Stomach smooth muscle (tissue), 2 donors: Measurements from ENCODE around the gene HNRNPA1.
A peak's percentile ranks its signal among the peaks of the same experiment; 100 is the strongest.

Experiments
- H3K27ac ChIP-seq: one replicate; pipeline ENCODE4 v1.7.0; 2013; ENCODE audit warnings: mild to moderate bottlenecking, low read length, inconsistent platforms
- H3K27me3 ChIP-seq, 2 donors: one replicate each; pipeline ENCODE4 v1.7.0; 2013; ENCODE audit warnings: low read length in 2 of 2; ENCODE audit not compliant: insufficient read depth in 2 of 2, control insufficient read depth in 1 of 2
- H3K36me3 ChIP-seq, 2 donors: one replicate each; pipeline ENCODE4 v1.7.0; 2013; ENCODE audit warnings: low read length in 2 of 2; ENCODE audit not compliant: control insufficient read depth in 2 of 2, insufficient read depth in 2 of 2
- H3K4me1 ChIP-seq: one replicate; pipeline ENCODE4 v1.7.0; 2013; ENCODE audit warnings: low read length; ENCODE audit not compliant: control insufficient read depth, insufficient read depth
- H3K4me3 ChIP-seq, 2 donors: one replicate each; pipeline ENCODE4 v1.7.0; 2013; ENCODE audit warnings: low read length in 2 of 2
- H3K9ac ChIP-seq, 2 donors: one replicate each; pipeline ENCODE4 v1.7.0; 2013; ENCODE audit warnings: low read length in 2 of 2, mild to moderate bottlenecking in 1 of 2
- H3K9me3 ChIP-seq, 2 donors: one replicate each; pipeline ENCODE4 v1.7.0; 2013; ENCODE audit warnings: low read length in 2 of 2; ENCODE audit not compliant: control insufficient read depth in 2 of 2
- donor health status: healthy.
- donor health status: Pancreatic carcinoma.

The HNRNPA1 gene

DNA sequence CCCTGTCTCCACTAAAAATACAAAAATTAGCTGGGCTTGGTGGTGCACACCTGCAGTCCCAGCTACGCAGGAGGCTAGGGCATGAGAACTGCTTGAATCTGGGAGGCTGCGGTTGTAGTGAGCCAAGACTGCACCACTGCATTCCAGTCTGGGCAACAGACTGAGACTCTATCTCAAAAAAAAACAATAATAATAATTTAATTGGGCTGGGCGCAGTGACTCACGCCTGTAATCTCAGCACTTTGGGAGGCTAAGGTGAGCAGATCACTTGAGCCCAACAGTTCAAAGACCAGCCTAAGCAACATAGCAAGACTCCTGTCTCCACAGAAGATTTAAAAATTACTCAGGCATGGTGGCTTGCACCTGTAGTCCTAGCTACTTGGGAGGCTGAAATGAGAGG lies 27.3 kb upstream of the HNRNPA1 start:
- no peak overlapping the region for H3K4me3 ChIP-seq
- H3K27ac ChIP-seq = no peak overlapping the region
- no peak overlapping the region for H3K9ac ChIP-seq
- H3K27me3 ChIP-seq = no peaks in the 10 kb centered on the region
- peaks cover 8 to 27% of the 10 kb centered on the region in 2 donors for H3K36me3 ChIP-seq
- H3K4me1 ChIP-seq = no peaks in the 10 kb centered on the region
- no peaks in the 10 kb centered on the region for H3K9me3 ChIP-seq

- Histone ChIP-seq H3K9ac (peak overlapping the region in 1 of 2 donors; percentile 20), H3K4me1 (peaks cover 19% of the 10 kb centered on the region), H3K27me3 (no peaks in the 10 kb centered on the region), H3K27ac (no peak overlapping the region), H3K9me3 (no peaks in the 10 kb centered on the region), H3K36me3 (peaks cover 5 to 22% of the 10 kb centered on the region in 2 donors), H3K4me3 (no peak overlapping the region)
Measured at GRCh38 chr12:54257332-54257731, 23.2 kb upstream of the HNRNPA1 start.

- peaks cover 19% of the 10 kb centered on the region for H3K4me1 ChIP-seq
- H3K9ac ChIP-seq = no peak overlapping the region
- no peaks in the 10 kb centered on the region for H3K27me3 ChIP-seq
- H3K36me3 ChIP-seq = peaks cover 3 to 22% of the 10 kb centered on the region in 2 donors
- no peak overlapping the region for H3K27ac ChIP-seq
- no peaks in the 10 kb centered on the region for H3K9me3 ChIP-seq
- H3K4me3 ChIP-seq = no peak overlapping the region
Measured at GRCh38 chr12:54258201-54258681, 22.3 kb upstream of the HNRNPA1 start.

DNA sequence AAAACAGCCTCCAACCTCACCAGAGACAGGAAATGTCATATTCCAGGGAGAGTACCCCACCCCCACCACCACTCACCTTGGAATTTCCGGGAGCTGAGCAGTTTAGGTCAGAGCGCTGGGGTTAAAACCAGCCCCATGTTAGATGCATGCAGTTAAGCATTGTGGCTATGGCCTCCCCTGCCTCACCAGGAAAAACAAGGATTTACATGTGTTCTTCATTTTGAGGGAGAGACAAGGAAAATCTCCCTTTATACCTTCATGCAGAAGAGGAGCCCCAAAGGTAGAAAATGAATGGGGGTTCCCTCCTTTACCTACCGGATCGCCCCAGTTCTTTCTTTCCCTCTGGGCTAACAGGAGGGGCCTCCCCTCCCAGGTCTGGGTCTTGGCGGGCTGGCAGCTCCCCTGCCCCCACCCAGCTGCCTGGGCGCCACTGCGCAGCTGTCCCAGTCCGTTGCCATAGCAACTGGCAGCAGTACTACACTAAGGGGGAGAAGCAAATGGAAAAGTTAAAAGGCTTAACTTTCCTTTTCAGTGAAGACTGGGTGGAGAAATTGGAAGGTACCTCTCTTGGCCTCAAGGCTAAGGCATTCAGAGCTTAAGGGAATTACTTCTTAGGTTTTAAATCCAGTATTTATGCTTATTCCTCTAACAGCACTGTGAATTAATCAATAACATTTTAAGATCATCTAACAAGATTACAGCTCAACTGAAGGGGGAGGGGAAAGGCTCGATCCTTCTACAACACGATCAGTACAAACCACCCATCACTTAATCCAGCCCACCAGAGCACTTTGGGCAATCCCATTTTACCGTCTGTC lies 21.1 kb upstream of the HNRNPA1 start:
- H3K4me1 ChIP-seq = peaks cover 19% of the 10 kb centered on the region
- H3K9me3 ChIP-seq = no peaks in the 10 kb centered on the region
- peak overlapping the region; percentile 67 to 68 for H3K9ac ChIP-seq
- peaks cover 2 to 22% of the 10 kb centered on the region in 2 donors for H3K36me3 ChIP-seq
- H3K27ac ChIP-seq = peak overlapping the region; percentile 58
- peak overlapping the region; percentile 70 to 75 for H3K4me3 ChIP-seq
- no peaks in the 10 kb centered on the region for H3K27me3 ChIP-seq

DNA sequence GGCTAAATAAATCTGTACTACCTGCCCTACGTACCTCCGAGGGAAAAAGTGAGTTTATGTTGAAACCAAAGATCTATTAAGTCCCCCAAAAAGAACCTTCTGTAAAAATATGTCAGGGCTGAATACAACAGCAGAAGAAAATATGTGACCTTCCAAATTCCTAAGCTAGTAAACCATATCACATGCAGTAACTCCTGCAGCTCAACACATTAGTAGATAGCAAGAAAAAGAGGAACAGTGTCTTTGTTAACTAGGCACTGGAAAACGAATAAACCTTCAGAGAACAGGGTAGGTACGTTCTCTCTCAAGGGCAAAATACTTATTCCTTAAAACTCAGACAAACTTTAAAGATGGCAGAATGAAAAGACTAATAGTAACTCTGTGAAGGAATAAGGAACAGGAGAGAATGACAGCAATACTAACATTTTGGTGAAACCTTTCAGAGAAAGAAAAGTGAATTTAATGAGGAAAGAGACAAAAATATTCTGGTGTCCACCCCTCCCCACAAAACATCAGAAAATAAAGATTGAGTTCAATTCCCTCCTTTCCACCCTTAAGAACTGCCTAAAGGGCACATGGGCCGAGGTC lies 18.6 kb upstream of the HNRNPA1 start:
- Histone ChIP-seq H3K4me3 (no peak overlapping the region), H3K4me1 (peaks cover 19% of the 10 kb centered on the region), H3K9me3 (no peaks in the 10 kb centered on the region), H3K36me3 (peaks cover 2 to 6% of the 10 kb centered on the region in 2 donors), H3K9ac (no peak overlapping the region), H3K27ac (no peak overlapping the region), H3K27me3 (no peaks in the 10 kb centered on the region)

- no peaks in the 10 kb centered on the region for H3K36me3 ChIP-seq
- no peaks in the 10 kb centered on the region for H3K9me3 ChIP-seq
- H3K27ac ChIP-seq = no peak overlapping the region
- H3K9ac ChIP-seq = no peak overlapping the region
- H3K4me3 ChIP-seq = no peak overlapping the region
- peaks cover 19% of the 10 kb centered on the region for H3K4me1 ChIP-seq
- H3K27me3 ChIP-seq = no peaks in the 10 kb centered on the region
Measured at GRCh38 chr12:54262403-54262925, 18.1 kb upstream of the HNRNPA1 start.

DNA sequence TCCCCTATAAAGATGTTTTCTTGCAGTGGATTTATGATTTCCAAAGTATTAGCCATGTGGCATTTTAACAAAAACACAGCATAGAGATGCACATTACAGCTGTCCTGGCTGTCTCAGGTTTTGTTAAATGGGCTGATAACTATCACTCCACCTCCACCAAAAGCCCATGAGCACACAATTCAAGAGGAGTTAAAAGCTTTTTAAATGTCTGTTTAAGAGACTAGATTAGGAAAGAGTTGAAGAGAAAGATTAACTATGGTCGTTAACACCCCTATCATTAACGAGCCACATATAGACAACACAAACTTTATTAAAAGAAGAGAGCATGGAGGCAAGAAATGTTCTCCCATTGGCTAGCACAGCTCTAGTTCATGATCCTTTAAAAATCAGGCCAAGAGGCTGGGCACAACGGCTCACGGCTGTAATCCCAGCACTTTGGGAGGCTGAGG lies 15.1 kb upstream of the HNRNPA1 start:
- Histone ChIP-seq H3K9ac (no peak overlapping the region), H3K9me3 (no peaks in the 10 kb centered on the region), H3K27me3 (no peaks in the 10 kb centered on the region), H3K27ac (no peak overlapping the region), H3K36me3 (no peaks in the 10 kb centered on the region), H3K4me3 (no peak overlapping the region), H3K4me1 (peaks cover 3% of the 10 kb centered on the region)

DNA sequence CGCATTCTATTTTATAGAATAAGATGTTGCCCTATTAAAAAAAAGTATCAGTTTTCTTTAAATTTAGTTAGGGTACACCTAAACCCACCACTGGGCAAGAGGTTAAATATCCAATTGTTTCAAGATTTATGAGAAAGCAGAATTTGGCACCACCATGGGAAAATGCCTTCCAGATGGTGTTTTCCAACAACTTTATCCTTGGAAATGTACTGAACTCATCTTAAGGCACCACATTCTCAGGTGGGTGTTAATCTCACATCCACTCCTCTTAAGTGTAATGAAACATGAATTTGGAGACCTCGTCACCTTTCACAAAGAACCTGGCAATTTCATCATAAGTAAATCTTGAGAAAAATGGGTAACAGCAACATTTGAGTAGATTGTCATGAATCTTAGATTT lies 13.7 kb upstream of the HNRNPA1 start:
- no peak overlapping the region for H3K4me3 ChIP-seq
- H3K9me3 ChIP-seq = no peaks in the 10 kb centered on the region
- H3K27me3 ChIP-seq = no peaks in the 10 kb centered on the region
- H3K36me3 ChIP-seq = no peaks in the 10 kb centered on the region
- no peak overlapping the region for H3K9ac ChIP-seq
- no peak overlapping the region for H3K27ac ChIP-seq
- peaks cover 3% of the 10 kb centered on the region for H3K4me1 ChIP-seq

DNA sequence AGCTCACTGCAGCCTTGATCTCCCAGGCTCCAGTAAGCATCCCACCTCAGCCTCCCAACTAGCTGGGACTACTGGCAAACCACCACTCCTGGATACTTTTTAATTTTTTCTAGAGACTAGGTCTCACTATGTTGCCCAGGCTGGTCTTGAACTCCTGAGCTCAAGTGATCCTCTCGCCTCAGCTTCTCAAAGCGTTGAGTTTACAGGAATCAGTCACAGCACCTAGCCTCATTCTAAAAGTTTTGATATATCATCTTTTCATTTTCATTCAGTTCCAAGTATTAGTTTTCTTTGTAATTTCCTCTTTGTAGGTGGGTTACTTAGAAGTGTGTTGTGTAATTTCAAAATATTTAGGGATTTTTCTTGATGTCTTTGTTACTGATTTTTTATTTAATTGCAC lies 10.2 kb upstream of the HNRNPA1 start:
- Histone ChIP-seq H3K4me3 (no peak overlapping the region), H3K27ac (no peak overlapping the region), H3K27me3 (no peaks in the 10 kb centered on the region), H3K9me3 (no peaks in the 10 kb centered on the region), H3K36me3 (peaks cover 0 to 3% of the 10 kb centered on the region in 2 donors), H3K4me1 (no peaks in the 10 kb centered on the region), H3K9ac (no peak overlapping the region)

GRCh38 chr12:54272214-54272613 lies 8.3 kb upstream of the HNRNPA1 start:
- peaks cover 0 to 3% of the 10 kb centered on the region in 2 donors for H3K36me3 ChIP-seq
- H3K9me3 ChIP-seq = no peaks in the 10 kb centered on the region
- no peaks in the 10 kb centered on the region for H3K4me1 ChIP-seq
- H3K27ac ChIP-seq = no peak overlapping the region
- no peak overlapping the region for H3K4me3 ChIP-seq
- no peak overlapping the region for H3K9ac ChIP-seq
- no peaks in the 10 kb centered on the region for H3K27me3 ChIP-seq
